22Rv1 (cell line): ENCODE results near the gene SOX5.

Source experiments
- H3K27ac ChIP-seq: fragments of 450-650 bp; 2 replicates; pipeline ENCODE4 v1.5.1; 2017
- ZFX ChIP-seq: fragments of 450-650 bp; IDR thresholded peaks from 2 replicates; pipeline ENCODE4 v1.6.1; 2017; ENCODE audit warnings: antibody characterized with exemption, borderline replicate concordance
- TF ChIP-seq, protein P1 (sequence below): fragments of 450-650 bp; IDR thresholded peaks from 2 replicates; pipeline ENCODE4 v1.5.1; 2017; ENCODE audit warnings: mild to moderate bottlenecking

SOX5 gene

GRCh38 chr12:23699031-23699430 is 250.4 kb downstream of the SOX5 start:
- no peak overlapping the region for H3K27ac ChIP-seq
- no peak for TF ChIP-seq ZFX
- TF ChIP-seq, protein P1, sequence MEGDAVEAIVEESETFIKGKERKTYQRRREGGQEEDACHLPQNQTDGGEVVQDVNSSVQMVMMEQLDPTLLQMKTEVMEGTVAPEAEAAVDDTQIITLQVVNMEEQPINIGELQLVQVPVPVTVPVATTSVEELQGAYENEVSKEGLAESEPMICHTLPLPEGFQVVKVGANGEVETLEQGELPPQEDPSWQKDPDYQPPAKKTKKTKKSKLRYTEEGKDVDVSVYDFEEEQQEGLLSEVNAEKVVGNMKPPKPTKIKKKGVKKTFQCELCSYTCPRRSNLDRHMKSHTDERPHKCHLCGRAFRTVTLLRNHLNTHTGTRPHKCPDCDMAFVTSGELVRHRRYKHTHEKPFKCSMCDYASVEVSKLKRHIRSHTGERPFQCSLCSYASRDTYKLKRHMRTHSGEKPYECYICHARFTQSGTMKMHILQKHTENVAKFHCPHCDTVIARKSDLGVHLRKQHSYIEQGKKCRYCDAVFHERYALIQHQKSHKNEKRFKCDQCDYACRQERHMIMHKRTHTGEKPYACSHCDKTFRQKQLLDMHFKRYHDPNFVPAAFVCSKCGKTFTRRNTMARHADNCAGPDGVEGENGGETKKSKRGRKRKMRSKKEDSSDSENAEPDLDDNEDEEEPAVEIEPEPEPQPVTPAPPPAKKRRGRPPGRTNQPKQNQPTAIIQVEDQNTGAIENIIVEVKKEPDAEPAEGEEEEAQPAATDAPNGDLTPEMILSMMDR: no peak

DNA sequence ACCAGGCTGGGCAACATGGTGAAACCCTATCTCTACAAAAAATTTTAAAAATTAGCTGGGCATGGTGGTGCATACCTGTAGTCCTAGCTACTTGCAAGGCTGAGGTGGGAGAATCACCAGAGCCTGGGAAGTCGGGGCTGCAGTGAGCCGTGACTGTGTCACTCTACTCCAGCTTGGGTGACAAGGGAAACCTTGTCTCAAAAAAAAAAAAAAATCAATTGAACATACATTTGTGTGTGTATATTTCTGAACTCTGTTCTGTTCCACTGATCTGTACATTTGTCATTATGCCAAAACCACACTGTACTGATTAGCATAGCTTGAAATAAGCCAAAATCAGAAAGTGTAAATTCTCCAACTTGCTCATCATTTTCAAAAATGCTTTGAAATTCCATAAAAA is 254.6 kb downstream of the SOX5 start:
- no peak overlapping the region for H3K27ac ChIP-seq
- no peak for TF ChIP-seq ZFX
- TF ChIP-seq, protein P1: no peak

- no peak for TF ChIP-seq ZFX
- TF ChIP-seq, protein P1: no peak
These were observed 255.2 kb downstream of the SOX5 start for GRCh38 chr12:23694307-23694706.

DNA sequence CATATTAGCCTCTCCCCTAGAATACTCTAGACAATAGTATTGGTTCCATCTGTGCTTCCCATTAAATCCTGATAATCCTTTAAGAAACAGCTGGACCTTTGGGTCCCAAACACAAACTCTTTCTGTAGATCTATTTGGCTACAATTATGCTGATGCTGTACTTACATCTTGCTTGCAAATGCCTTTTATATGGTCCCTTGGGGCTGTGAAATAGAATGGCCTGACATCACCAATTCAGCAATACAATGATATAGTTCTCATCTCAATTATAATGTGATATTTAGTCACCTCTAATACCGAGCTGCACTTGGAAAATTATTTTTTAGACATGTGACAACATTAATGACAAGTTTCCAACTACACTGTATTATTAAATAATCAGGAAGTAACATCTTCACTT is 261.5 kb downstream of the SOX5 start:
- H3K27ac ChIP-seq: no peak overlapping the region
- no peak for TF ChIP-seq ZFX
- TF ChIP-seq, protein P1: no peak

More at GRCh38 chr12:23694307-23694706, 255.2 kb downstream of the SOX5 start:
- H3K27ac ChIP-seq: no peak overlapping the region

DNA sequence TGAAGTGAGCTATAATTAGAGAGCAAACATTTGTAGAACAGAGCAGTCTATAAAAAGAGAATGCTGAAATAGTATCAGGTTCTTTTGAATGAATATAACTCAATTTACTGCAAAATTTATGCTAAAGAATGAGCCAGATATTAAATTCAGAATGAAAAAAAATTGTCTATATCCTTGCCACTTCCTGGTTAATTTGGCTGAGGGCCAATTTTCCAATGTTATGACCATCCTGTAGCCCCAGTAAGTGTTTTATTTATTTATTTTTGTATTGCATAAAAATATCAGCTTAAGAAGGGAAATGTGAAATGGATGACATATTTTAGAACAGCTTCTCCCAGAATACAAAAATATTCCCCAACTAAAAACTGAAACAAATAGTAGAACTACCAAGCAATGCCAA is 263.4 kb downstream of the SOX5 start:
- TF ChIP-seq, protein P1: no peak
- TF ChIP-seq ZFX: no peak
- H3K27ac ChIP-seq: no peak overlapping the region

GRCh38 chr12:23684121-23684520 is 265.3 kb downstream of the SOX5 start:
- TF ChIP-seq, protein P1: no peak
- no peak for TF ChIP-seq ZFX
- no peak overlapping the region for H3K27ac ChIP-seq

- no peak overlapping the region for H3K27ac ChIP-seq
- TF ChIP-seq, protein P1: no peak
- no peak for TF ChIP-seq ZFX
These were observed 268.2 kb downstream of the SOX5 start for GRCh38 chr12:23681237-23681636.
